Adrenal gland (tissue), 5 donors: Measurements from ENCODE around the gene KIAA1549.

Experiments used
- CTCF ChIP-seq, 6 experiments: fragments of 450-650 bp in 4 of 6; fragments of 200-600 bp in 2 of 6; sonication (generic) in 1 of 6; IDR thresholded peaks; 1 replicate in 5 of 6; 2 replicates in 1 of 6; pipeline versions ENCODE4 v1.5.1 to v1.8.0; 2016 to 2021; ENCODE audit warnings: antibody characterized with exemption in 6 of 6, mild to moderate bottlenecking in 2 of 6, moderate library complexity in 1 of 6
- POLR2A ChIP-seq, 2 donors: fragments of 450-650 bp; IDR thresholded peaks; one replicate each; pipeline ENCODE4 v1.6.1; 2017; ENCODE audit warnings: antibody characterized with exemption in 2 of 2, mild to moderate bottlenecking in 2 of 2, moderate library complexity in 1 of 2
- donor health status: DM: no; HTN: no; CAD: no.

GRCh38 chr7:138941545-138941944 is 39.6 kb downstream of the KIAA1549 start:
- no peak for TF ChIP-seq CTCF (IDR thresholded peaks at IDR 0.05)
- no peak for TF ChIP-seq POLR2A (IDR thresholded peaks at IDR 0.05)
